K562 (cell line): ENCODE results near the gene GPR157. TPM values are rescaled to one million over a fixed set of nuclear protein-coding genes. Genes with fewer than 3 reads are reported as not detected.

ENCODE experiments used
- HMGN3 ChIP-seq: IDR thresholded peaks from 2 replicates; pipeline ENCODE4 v1.6.1; 2011; ENCODE audit warnings: borderline replicate concordance, low read depth, mild to moderate bottlenecking, mixed read lengths, low read length; ENCODE audit not compliant: insufficient read length; ENCODE audit errors: extremely low read depth
- RBFOX2 ChIP-seq: fragments of 200-400 bp; formaldehyde crosslinking; IDR thresholded peaks from 2 replicates; pipeline ENCODE4 v1.6.1; 2017; ENCODE audit warnings: low read depth, mild to moderate bottlenecking, low read length, moderate library complexity
- TEAD4 ChIP-seq, 2 experiments: sonication (generic) in 1 of 2; formaldehyde crosslinking in 1 of 2; IDR thresholded peaks; 2 replicates each; pipeline versions ENCODE4 v1.6.1 to v1.8.0; 2012 to 2022; ENCODE audit warnings: borderline replicate concordance in 1 of 2, inconsistent platforms in 1 of 2, low read length in 1 of 2, mild to moderate bottlenecking in 1 of 2, missing genetic modification reagents in 1 of 2
- TFAP4 ChIP-seq: sonication (generic); formaldehyde crosslinking; IDR thresholded peaks from 2 replicates; pipeline ENCODE4 v1.8.0; 2022; ENCODE audit warnings: missing genetic modification reagents, mild to moderate bottlenecking, moderate library complexity, borderline replicate concordance
- ZBTB7A ChIP-seq: IDR thresholded peaks from 2 replicates; pipeline ENCODE4 v1.6.1; 2011; ENCODE audit warnings: low read depth, mild to moderate bottlenecking, low read length, moderate library complexity, borderline replicate concordance; ENCODE audit not compliant: control insufficient read depth
- ZNF174 ChIP-seq: fragments of 250-450 bp; sonication (Bioruptor Pico); IDR thresholded peaks from 2 replicates; pipeline ENCODE4 v1.4.0; 2020; ENCODE audit warnings: mild to moderate bottlenecking
- ZNF436 ChIP-seq: fragments of 250-450, 450-650 bp; sonication (Bioruptor Pico); formaldehyde crosslinking; IDR thresholded peaks from 2 replicates; pipeline ENCODE4 v1.7.0; 2020; ENCODE audit warnings: mild to moderate bottlenecking
- polyA plus RNA-seq, 8 experiments: library from polyadenylated mRNA; depleted of rRNA in 4 of 8; stranded (reverse) in 5 of 8; unstranded in 3 of 8; fragments of >200 nt; fragmentation: Nextera tagmentation in 2 of 8; fragmentation: Illumina TruSeq in 1 of 8; extraction: Ambion mirVana in 2 of 8; extraction: Trizol in 1 of 8; gene quantifications; 2 replicates each; pipeline versions ENCODE4 v1.2.1 to v1.2.3, GENCODE V29; 2011 to 2014; ENCODE audit warnings: inconsistent platforms in 1 of 8, missing spikeins in 1 of 8
- total RNA-seq, 7 experiments: library from RNA; depleted of rRNA in 6 of 7; stranded (reverse); fragments of >200 nt in 6 of 7; fragmentation: Illumina TruSeq in 2 of 7; extraction: Trizol in 2 of 7; gene quantifications; 2 replicates each; pipeline versions ENCODE4 v1.2.1 to v1.2.3, GENCODE V29; 2011 to 2021; ENCODE audit warnings: low replicate concordance in 1 of 7
- TF ChIP-seq, protein P1 (sequence below): fragments of 450-650 bp; formaldehyde crosslinking; IDR thresholded peaks from 2 replicates; pipeline ENCODE4 v1.4.0; 2020; ENCODE audit warnings: mild to moderate bottlenecking

GPR157 gene
- total and polyA plus RNA-seq, 9 of the 15 experiments (the other 6 are each of a cell fraction or from before 2014, with no cell fraction given), result 0.01 to 0.18 (median 0.04) TPM; not detected in 4

DNA sequence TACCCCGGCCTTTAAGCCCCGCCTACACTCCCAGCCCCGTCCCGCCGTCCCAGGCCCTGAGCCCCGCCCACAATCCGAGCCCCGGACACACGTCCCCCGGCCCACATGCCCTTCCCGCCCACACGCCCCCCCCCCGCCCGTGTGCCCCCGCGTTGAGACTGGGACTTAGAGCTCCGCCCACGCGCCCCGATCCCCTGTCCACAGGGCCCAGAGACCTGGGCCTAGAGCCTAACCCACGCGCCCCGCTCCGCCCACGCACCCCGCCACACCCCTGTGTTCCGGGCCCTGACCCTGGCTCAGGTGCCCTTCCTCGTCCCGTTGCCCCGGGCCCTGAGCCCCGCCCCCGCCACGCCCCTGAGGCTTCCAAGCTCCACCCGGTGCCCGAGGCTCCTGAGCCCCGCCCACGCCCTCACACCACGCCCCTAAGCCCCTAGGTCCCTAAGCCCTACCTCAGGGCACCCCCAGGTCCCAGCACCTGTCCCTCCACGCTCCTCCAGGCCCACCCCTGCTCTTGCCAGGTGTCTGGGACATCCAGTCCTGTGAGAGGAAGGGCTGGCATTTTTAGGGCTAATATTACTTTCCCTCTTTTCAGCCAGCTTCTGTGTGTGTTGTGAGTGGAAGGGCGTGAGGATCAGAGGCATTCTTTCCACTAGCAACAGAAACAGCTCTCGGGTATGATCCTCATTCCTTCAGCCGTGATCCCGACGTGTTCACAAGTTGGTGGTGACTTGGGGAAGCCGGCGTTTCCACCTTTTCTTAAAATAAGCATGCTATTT, 552 bp upstream of the GPR157 start (continued):
- TF ChIP-seq TEAD4 (IDR thresholded peaks at IDR 0.05; ENCODE audit: low read length) (peak; percentile 64; the same call in 1 of the 2 replicates), TEAD4 (CRISPR knock-in tag; IDR thresholded peaks at IDR 0.05; ENCODE audit: borderline replicate concordance) (no peak), HMGN3 (peak; percentile 52), ZNF174 (no peak), ZNF436 (no peak), RBFOX2 (peak; percentile 25; the same call in 1 of the 2 replicates), ZBTB7A (peak; percentile 74; the same call in 1 of the 2 replicates), TFAP4 (peak; percentile 28; the same call in 1 of the 2 replicates)
- TF ChIP-seq, protein P1, sequence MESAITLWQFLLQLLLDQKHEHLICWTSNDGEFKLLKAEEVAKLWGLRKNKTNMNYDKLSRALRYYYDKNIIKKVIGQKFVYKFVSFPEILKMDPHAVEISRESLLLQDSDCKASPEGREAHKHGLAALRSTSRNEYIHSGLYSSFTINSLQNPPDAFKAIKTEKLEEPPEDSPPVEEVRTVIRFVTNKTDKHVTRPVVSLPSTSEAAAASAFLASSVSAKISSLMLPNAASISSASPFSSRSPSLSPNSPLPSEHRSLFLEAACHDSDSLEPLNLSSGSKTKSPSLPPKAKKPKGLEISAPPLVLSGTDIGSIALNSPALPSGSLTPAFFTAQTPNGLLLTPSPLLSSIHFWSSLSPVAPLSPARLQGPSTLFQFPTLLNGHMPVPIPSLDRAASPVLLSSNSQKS (CRISPR knock-in tag), result no peak
